Measurements from ENCODE around the gene DYNC2H1.

DYNC2H1 gene

GRCh38 chr11:103274025-103274424 is 164.8 kb downstream of the DYNC2H1 start:
- no peak for DNase-seq (ENCODE audit: low read depth, low spot score)

GRCh38 chr11:103279821-103280220 is 170.6 kb downstream of the DYNC2H1 start:
- no peak for DNase-seq (ENCODE audit: low read depth, low spot score)

GRCh38 chr11:103281301-103281700 is 172.1 kb downstream of the DYNC2H1 start:
- no peak for DNase-seq (ENCODE audit: low read depth, low spot score)

GRCh38 chr11:103284260-103284659 is 175.0 kb downstream of the DYNC2H1 start:
- DNase-seq (ENCODE audit: low read depth, low spot score): no peak

GRCh38 chr11:103294516-103294915 is 185.3 kb downstream of the DYNC2H1 start:
- no peak for DNase-seq (ENCODE audit: low read depth, low spot score)

- no peak for DNase-seq (ENCODE audit: low read depth, low spot score)
These were observed 186.5 kb downstream of the DYNC2H1 start for GRCh38 chr11:103295704-103296103.

GRCh38 chr11:103297900-103298299 is 188.7 kb downstream of the DYNC2H1 start:
- no peak for DNase-seq (ENCODE audit: low read depth, low spot score)

- no peak for DNase-seq (ENCODE audit: low read depth, low spot score)
These were observed 206.0 kb downstream of the DYNC2H1 start for GRCh38 chr11:103315248-103315647.

GRCh38 chr11:103317118-103317517 is 207.9 kb downstream of the DYNC2H1 start:
- DNase-seq (ENCODE audit: low read depth, low spot score): no peak

- no peak for DNase-seq (ENCODE audit: low read depth, low spot score)
These were observed 213.6 kb downstream of the DYNC2H1 start for GRCh38 chr11:103322821-103323220.

- no peak for DNase-seq (ENCODE audit: low read depth, low spot score)
These were observed 216.5 kb downstream of the DYNC2H1 start for GRCh38 chr11:103325686-103326069.

- peak; percentile 88 for DNase-seq (ENCODE audit: low read depth, low spot score)
These were observed 217.0 kb downstream of the DYNC2H1 start for GRCh38 chr11:103326070-103326794.

- no peak for DNase-seq (ENCODE audit: low read depth, low spot score)
These were observed 218.5 kb downstream of the DYNC2H1 start for GRCh38 chr11:103327721-103328120.

GRCh38 chr11:103332409-103332808 is 223.2 kb downstream of the DYNC2H1 start:
- DNase-seq (ENCODE audit: low read depth, low spot score): no peak

GRCh38 chr11:103338621-103339484 is 229.6 kb downstream of the DYNC2H1 start:
- peak; percentile 64 for DNase-seq (ENCODE audit: low read depth, low spot score)

GRCh38 chr11:103339485-103339857 is 230.2 kb downstream of the DYNC2H1 start:
- DNase-seq (ENCODE audit: low read depth, low spot score): no peak

- no peak for DNase-seq (ENCODE audit: low read depth, low spot score)
These were observed 231.7 kb downstream of the DYNC2H1 start for GRCh38 chr11:103340956-103341355.

- DNase-seq (ENCODE audit: low read depth, low spot score): no peak
These were observed 235.7 kb downstream of the DYNC2H1 start for GRCh38 chr11:103344886-103345285.

GRCh38 chr11:103349595-103349994 is 240.4 kb downstream of the DYNC2H1 start:
- DNase-seq (ENCODE audit: low read depth, low spot score): no peak

- DNase-seq (ENCODE audit: low read depth, low spot score): no peak
These were observed 245.4 kb downstream of the DYNC2H1 start for GRCh38 chr11:103354656-103355055.

GRCh38 chr11:103358251-103358650 is 249.0 kb downstream of the DYNC2H1 start:
- no peak for DNase-seq (ENCODE audit: low read depth, low spot score)

GRCh38 chr11:103359216-103359615 is 250.0 kb downstream of the DYNC2H1 start:
- DNase-seq (ENCODE audit: low read depth, low spot score): no peak

- no peak for DNase-seq (ENCODE audit: low read depth, low spot score)
These were observed 255.5 kb downstream of the DYNC2H1 start for GRCh38 chr11:103364687-103365086.
